GM18858 (cell line): ENCODE data around the gene DGCR2.
"Not testable (repeated sequence)": the region's sequence is repeated elsewhere in the genome, so short reads cannot be mapped to it uniquely, and the experiment has no call there.

ENCODE experiments used
- ATAC-seq: cut with Tn5 transposase; IDR thresholded peaks from one replicate; pipeline ENCODE4 v1.9.1; 2021; ENCODE audit not compliant: unreplicated experiment

Gene DGCR2

DNA sequence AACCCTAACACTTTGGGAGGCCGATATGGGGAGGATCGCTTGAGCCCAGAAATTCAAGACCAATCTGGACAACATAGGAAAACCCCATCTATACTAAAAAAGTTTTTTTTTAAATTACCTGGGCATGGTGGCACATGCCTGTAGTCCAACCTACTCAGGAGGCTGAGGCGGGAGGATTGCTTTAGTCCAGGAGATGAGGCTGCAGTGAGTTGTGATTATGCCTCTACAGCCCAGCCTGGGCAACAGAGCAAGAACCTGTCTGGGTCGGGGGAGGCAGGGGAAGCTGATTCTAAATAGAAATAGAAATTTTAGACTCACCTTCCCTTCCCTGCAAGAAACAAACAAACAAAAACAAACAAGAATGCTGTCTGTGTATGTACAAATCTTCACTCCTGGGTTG is 133.3 kb downstream of the DGCR2 start:
- no peak for ATAC-seq

GRCh38 chr22:18987765-18988164 is 134.4 kb downstream of the DGCR2 start:
- ATAC-seq: no peak

DNA sequence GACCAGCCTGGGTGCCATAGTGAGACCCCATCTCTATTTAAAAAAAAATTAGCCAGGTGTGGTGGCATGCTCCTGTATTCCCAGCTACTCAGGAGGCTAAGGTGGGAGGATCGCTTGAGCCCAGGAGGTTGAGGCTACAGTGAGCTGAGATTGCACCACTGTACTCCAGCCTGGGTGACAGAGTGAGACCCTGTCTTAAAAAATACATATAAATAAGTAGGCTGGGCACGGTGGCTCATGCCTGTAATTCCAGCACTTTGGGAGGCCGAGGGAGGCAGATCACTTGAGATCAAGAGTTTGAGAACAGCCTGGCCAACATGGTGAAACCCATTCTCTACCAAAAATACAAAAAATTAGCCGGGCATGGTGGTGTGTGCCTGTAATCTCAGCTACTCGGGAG is 135.1 kb downstream of the DGCR2 start:
- not testable (repeated sequence) for ATAC-seq
